Thymus (tissue), 11 donors: Measurements from ENCODE around the gene RGS14. TPM values are rescaled to one million over a fixed set of nuclear protein-coding genes. Genes with fewer than 3 reads are reported as not detected.

Experiments
- DNase-seq, 9 donors: peaks; one replicate each; pipeline ENCODE4 v3.0.0-alpha.2; 2013; ENCODE audit warnings: low spot score in 9 of 9, low read depth in 6 of 9, missing footprints in 1 of 9
- H3K27ac ChIP-seq, 2 donors: one replicate each; pipeline ENCODE4 v1.5.1; 2013; ENCODE audit warnings: control low read depth in 1 of 2, low read depth in 1 of 2, low read length in 1 of 2, mild to moderate bottlenecking in 1 of 2, moderate library complexity in 1 of 2
- H3K27me3 ChIP-seq, 2 donors: one replicate each; pipeline ENCODE4 v1.5.1; 2013; ENCODE audit warnings: low read length in 1 of 2; ENCODE audit not compliant: control insufficient read depth in 2 of 2, insufficient read depth in 1 of 2
- H3K36me3 ChIP-seq, 2 donors: one replicate each; pipeline ENCODE4 v1.5.1; 2013; ENCODE audit warnings: low read length in 1 of 2, mild to moderate bottlenecking in 1 of 2, moderate library complexity in 1 of 2; ENCODE audit not compliant: control insufficient read depth in 2 of 2, insufficient read depth in 2 of 2
- H3K4me1 ChIP-seq, 2 donors: one replicate each; pipeline ENCODE4 v1.5.1; 2013; ENCODE audit warnings: low read length in 2 of 2; ENCODE audit not compliant: control insufficient read depth in 2 of 2, insufficient read depth in 2 of 2
- H3K4me3 ChIP-seq, 2 donors: one replicate each; pipeline ENCODE4 v1.5.1; 2013; ENCODE audit warnings: low read length in 2 of 2, control low read depth in 1 of 2, mild to moderate bottlenecking in 1 of 2
- H3K9me3 ChIP-seq, 2 donors: one replicate each; pipeline ENCODE4 v1.5.1; 2013; ENCODE audit warnings: low read length in 1 of 2, mild to moderate bottlenecking in 1 of 2; ENCODE audit not compliant: control insufficient read depth in 2 of 2, insufficient read depth in 1 of 2
- WGBS: extraction: QIAGEN DNeasy Blood & Tissue Kit; methylation state at CpG from one replicate; pipeline ENCODE4 v1.1.7; 2013; 5-methylcytosine and 5-hydroxymethylcytosine counted together
- polyA plus RNA-seq: library from polyadenylated mRNA; stranded (reverse); fragments of 200-250 nt; gene quantifications from one replicate; pipeline ENCODE4 v1.2.3, GENCODE V29; 2013
- total RNA-seq: library from RNA; stranded (reverse); fragments of 120-200 nt; gene quantifications from one replicate; pipeline ENCODE4 v1.2.4, GENCODE V29; 2013
- donor health status: healthy.

The RGS14 gene
- total and polyA plus RNA-seq, 2 donors: 49.5 to 52.7 TPM

DNA sequence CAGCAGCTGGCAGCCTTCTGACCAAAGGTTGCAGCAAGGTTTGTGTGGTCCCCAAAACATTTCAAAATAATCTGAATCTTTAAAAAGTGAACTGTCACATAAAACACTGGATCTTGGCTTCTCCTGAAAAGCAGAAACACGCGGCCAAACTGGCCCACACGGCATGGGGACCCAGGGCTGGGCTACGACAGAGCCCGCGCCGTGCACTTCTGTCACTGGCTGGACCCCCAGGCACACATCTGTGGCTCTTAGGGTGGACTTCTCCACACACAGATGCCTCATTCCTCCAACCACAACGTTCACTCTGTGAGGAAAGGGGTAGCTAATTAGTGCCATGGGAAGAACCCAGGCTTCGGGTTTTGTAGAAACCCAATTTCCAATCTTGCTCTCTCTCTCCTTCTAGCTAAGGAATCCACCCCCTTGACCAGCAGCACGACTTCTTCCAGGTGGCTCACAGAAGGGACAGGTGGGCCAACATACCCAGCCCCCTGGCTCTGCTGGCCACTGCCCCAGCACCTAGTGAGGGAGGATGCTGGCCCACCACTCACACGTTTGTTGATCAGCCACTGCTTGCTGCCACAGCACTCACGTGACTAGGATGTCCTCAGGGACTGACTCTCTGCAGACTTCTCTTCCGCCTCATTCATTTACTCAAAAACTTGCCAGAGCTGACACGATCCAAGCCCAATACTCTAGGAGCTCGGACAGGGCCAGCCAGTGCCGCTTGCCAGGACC lies 24.1 kb upstream of the RGS14 start:
- DNase-seq: no peak
- peaks cover 0 to 14% of the 10 kb centered on the region in 2 donors for H3K4me1 ChIP-seq
- no peak overlapping the region for H3K4me3 ChIP-seq
- peaks cover 0 to 4% of the 10 kb centered on the region in 2 donors for H3K9me3 ChIP-seq
- whole genome bisulfite sequencing: 97% methylated on average over 16 of the region's 16 CpGs
- H3K27ac ChIP-seq: no peak overlapping the region
- H3K27me3 ChIP-seq: no peaks in the 10 kb centered on the region
- H3K36me3 ChIP-seq: peaks cover 87 to 93% of the 10 kb centered on the region in 2 donors

GRCh38 chr5:177334155-177334551 lies 23.6 kb upstream of the RGS14 start:
- H3K4me1 ChIP-seq: peaks cover 0 to 14% of the 10 kb centered on the region in 2 donors
- no peak overlapping the region for H3K27ac ChIP-seq
- peaks cover under 1 to 4% of the 10 kb centered on the region in 2 donors for H3K9me3 ChIP-seq
- no peaks in the 10 kb centered on the region for H3K27me3 ChIP-seq
- no peak overlapping the region for H3K4me3 ChIP-seq
- H3K36me3 ChIP-seq: peaks cover 86 to 96% of the 10 kb centered on the region in 2 donors
- WGBS: 97% methylated on average over 15 of the region's 15 CpGs
- DNase-seq: no peak

DNA sequence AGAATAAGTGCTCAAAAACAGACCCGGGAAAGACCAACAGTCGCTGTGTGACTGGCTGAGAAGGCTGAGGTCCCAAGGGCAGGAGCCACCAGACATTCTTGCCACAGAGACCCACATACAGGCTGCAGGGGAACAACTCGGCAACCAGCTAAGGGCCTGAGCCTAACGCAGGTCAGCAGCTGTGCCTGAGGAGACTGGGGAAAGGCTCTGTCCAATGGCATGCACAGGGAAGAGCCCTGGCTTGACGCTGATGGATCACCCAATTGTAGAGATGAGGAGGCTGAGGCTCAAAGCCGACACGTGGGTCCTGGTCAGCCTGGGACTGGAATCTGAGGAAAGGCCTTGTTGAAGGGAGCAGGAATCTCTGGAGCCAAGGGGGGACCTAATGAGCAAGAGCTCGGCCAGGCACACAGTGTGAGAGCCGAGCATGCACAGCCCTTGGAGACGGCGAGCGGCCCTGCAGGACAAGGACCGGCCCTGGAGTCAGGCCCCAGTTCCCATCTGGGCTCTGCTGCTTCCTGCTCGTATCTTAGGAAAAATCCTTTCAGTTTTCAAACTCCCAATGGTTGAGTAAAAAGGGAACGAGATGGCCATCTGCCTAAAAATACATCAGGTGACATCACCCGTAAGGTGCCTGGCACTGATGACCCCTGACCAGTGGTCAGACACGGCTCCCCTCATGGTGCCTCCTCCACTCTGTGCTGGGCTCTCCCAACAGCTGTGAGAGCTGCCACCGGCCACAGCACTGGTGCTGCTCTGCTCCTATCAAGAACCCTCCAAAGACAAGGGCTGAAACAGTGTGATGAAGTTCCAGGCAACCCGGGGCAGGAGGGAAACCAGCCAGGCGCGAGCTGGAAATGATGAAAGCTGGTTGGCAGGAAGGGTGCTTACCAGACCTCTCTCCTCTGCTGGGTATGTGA lies 22.7 kb upstream of the RGS14 start:
- no peak for DNase-seq
- peaks cover 1 to 4% of the 10 kb centered on the region in 2 donors for H3K9me3 ChIP-seq

DNA sequence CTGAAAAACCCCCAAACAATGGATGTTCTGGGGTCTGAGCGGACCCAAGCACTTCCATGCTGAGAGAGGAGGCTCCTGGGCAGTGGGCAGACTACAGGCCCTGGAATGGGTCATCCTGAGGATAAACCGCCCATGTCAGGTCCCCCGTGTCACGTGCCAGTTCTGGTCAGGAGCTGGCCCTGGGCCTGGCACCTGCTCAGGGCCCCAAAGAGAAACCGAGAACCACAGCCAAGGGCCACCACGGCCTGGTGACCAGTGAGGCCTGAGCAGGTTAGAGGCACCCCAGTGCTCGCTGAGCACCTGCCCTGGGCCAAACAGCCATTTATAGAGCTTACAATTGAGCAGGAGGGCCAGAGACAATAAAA lies 22.0 kb upstream of the RGS14 start:
- Histone ChIP-seq H3K36me3 (peaks cover 81 to 93% of the 10 kb centered on the region in 2 donors), H3K9me3 (peaks cover 1 to 4% of the 10 kb centered on the region in 2 donors), H3K27me3 (no peaks in the 10 kb centered on the region), H3K27ac (no peak overlapping the region), H3K4me3 (no peak overlapping the region), H3K4me1 (peaks cover 0 to 11% of the 10 kb centered on the region in 2 donors)
- WGBS: 97% methylated on average over 7 of the region's 7 CpGs
- DNase-seq: no peak

More for the DNA sequence above, 22.7 kb upstream of the RGS14 start:
- Histone ChIP-seq H3K27me3 (no peaks in the 10 kb centered on the region), H3K4me3 (no peak overlapping the region), H3K36me3 (peaks cover 88 to 95% of the 10 kb centered on the region in 2 donors), H3K27ac (no peak overlapping the region), H3K4me1 (peaks cover 0 to 14% of the 10 kb centered on the region in 2 donors)
- WGBS: 98% methylated on average over 21 of the region's 21 CpGs

- no peak overlapping the region for H3K27ac ChIP-seq
- H3K4me3 ChIP-seq: no peak overlapping the region
- H3K27me3 ChIP-seq: no peaks in the 10 kb centered on the region
- peak in 1 of 9 donors; percentile 47 for DNase-seq
- H3K36me3 ChIP-seq: peaks cover 77 to 89% of the 10 kb centered on the region in 2 donors
- H3K4me1 ChIP-seq: peaks cover 0 to 11% of the 10 kb centered on the region in 2 donors
- WGBS: 74% methylated on average over 12 of the region's 12 CpGs
- H3K9me3 ChIP-seq: peaks cover 1 to 4% of the 10 kb centered on the region in 2 donors
Observed at GRCh38 chr5:177336112-177336511, 21.6 kb upstream of the RGS14 start.

- H3K9me3 ChIP-seq: peaks cover 1 to 4% of the 10 kb centered on the region in 2 donors
- H3K4me1 ChIP-seq: peaks cover 0 to 6% of the 10 kb centered on the region in 2 donors
- H3K36me3 ChIP-seq: peaks cover 77 to 81% of the 10 kb centered on the region in 2 donors
- no peak for DNase-seq
- H3K27ac ChIP-seq: no peak overlapping the region
- no peak overlapping the region for H3K4me3 ChIP-seq
- WGBS: 98% methylated on average over 36 of the region's 36 CpGs
- H3K27me3 ChIP-seq: no peaks in the 10 kb centered on the region
Observed at GRCh38 chr5:177336603-177337494, 20.9 kb upstream of the RGS14 start.

DNA sequence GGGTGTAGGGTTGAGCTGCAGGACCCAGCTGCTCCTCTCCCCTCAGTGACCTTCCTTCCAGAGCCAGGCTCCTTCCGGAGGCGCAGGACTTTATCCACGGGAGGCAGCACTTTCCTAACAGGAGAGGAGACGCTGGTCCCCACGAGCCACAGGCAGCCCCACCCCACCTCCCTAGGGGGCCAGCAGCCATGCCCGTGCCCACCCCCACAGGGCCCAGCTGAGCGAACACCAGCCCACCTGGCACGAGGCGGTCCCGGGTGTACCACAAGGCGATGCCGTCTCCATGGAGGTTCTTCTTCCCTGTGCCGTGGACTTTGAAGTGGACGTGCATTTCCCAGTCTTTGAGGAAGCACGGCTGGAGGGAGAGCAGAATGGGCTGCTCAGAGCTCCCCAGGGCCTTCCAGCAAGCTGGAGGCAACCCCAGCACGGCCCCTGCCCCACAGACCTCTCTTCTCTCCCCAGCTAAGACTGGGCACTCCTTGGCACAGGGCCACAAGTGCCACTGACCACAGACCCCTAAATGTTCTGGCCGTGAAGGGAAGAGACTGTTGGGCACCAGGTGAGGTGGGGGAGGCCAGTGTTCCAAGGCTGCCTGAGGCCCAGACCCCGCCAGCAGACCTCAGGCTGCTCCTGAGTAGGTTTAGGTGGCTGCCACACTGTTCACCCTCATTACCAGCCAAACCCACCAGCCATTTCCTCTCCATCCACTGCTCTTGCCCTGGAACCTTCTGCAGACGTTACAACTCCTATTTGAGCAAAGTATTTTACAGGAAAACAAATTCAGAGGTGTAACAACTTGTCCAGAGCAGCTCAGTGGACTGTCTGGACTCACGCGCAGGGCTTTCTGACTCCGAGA lies 19.2 kb upstream of the RGS14 start:
- Histone ChIP-seq H3K4me3 (no peak overlapping the region), H3K9me3 (peaks cover 1 to 4% of the 10 kb centered on the region in 2 donors), H3K36me3 (peaks cover 72 to 73% of the 10 kb centered on the region in 2 donors), H3K27me3 (no peaks in the 10 kb centered on the region), H3K27ac (no peak overlapping the region), H3K4me1 (no peaks in the 10 kb centered on the region)
- 93% methylated on average over 22 of the region's 22 CpGs for WGBS
- DNase-seq: no peak

DNA sequence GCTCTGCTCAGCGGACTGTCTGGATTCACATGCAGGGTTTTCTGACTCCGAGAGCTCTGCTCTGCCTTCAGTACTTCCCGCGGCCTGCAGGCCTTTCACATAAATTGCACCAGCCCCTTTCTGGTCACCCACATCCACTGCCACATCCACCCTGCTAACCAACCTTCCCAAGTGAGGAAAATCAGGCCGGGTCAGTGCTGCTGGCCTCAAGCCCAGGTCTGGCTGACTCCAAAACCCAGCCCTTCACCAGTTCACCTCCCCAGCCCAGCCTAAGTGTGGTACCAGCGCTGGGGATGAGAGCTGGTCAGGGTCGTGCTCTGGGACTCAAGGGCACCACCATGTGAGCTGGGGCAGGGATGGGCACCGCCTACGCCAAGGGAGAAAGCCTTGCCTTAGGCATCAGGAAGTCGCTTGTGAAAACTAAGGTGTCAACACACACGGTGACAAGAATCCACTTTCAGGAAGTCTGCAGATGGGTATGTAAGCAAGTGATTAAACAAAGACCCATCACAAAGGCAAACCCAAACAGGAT lies 18.6 kb upstream of the RGS14 start:
- Histone ChIP-seq H3K9me3 (peaks cover 1 to 4% of the 10 kb centered on the region in 2 donors), H3K36me3 (peaks cover 65 to 71% of the 10 kb centered on the region in 2 donors), H3K4me1 (no peaks in the 10 kb centered on the region), H3K27ac (no peak overlapping the region), H3K27me3 (no peaks in the 10 kb centered on the region), H3K4me3 (no peak overlapping the region)
- DNase-seq: no peak
- 91% methylated on average over 11 of the region's 11 CpGs for WGBS
